WTC11 (cell line): ENCODE measurements around the gene CTLA4. TPM values are rescaled to one million over a fixed set of nuclear protein-coding genes. Genes with fewer than 3 reads are reported as not detected.

Source experiments
- ATAC-seq: fragments of 200-7000 bp; cut with Tn5 transposase; 2 replicates; pipeline ENCODE4 v1.10.0; 2021; ENCODE audit warnings: mild to moderate bottlenecking, moderate library complexity
- CTCF ChIA-PET: fragments of 300-600 bp; sonication (Branson Sonifier 250); formaldehyde crosslinking; loops from one replicate; lab custom pipeline; 2021; ENCODE audit warnings: antibody characterized with exemption; lab: Charles Lee
- POLR2A ChIA-PET: fragments of 350-600 bp; sonication (Branson Sonifier 250); formaldehyde crosslinking; loops from one replicate; lab custom pipeline; 2021; ENCODE audit warnings: antibody characterized with exemption; lab: Charles Lee
- DNase-seq: peaks from one replicate; pipeline ENCODE4 v3.0.0; 2021; ENCODE audit warnings: low spot score
- H3K27ac Mint-ChIP-seq: 2 replicates; pipeline ENCODE4 v1.8.0; 2021; ENCODE audit warnings: mixed read lengths
- H3K27me3 Mint-ChIP-seq: 2 replicates; pipeline ENCODE4 v1.8.0; 2021; ENCODE audit warnings: low read depth, mild to moderate bottlenecking, moderate library complexity, mixed read lengths
- H3K36me3 Mint-ChIP-seq: 2 replicates; pipeline ENCODE4 v1.8.0; 2021; ENCODE audit warnings: mixed read lengths
- H3K4me1 Mint-ChIP-seq: 2 replicates; pipeline ENCODE4 v1.8.0; 2022; ENCODE audit warnings: mixed read lengths
- H3K4me3 Mint-ChIP-seq: 2 replicates; pipeline ENCODE4 v1.8.0; 2021; ENCODE audit warnings: mild to moderate bottlenecking, moderate library complexity, mixed read lengths
- H3K9me3 Mint-ChIP-seq: 2 replicates; pipeline ENCODE4 v1.8.0; 2021; ENCODE audit warnings: mixed read lengths
- CTCF ChIP-seq: fragments of 200-600 bp; IDR thresholded peaks from 2 replicates; pipeline ENCODE4 v1.8.0; 2022; ENCODE audit warnings: antibody characterized with exemption
- ELF4 ChIP-seq: sonication (generic); formaldehyde crosslinking; IDR thresholded peaks from 2 replicates; pipeline ENCODE4 v1.8.1; 2022; ENCODE audit warnings: low read depth, mild to moderate bottlenecking, moderate library complexity, missing genetic modification reagents
- FOXP1 ChIP-seq: sonication (generic); formaldehyde crosslinking; IDR thresholded peaks from 2 replicates; pipeline ENCODE4 v1.8.0; 2022; ENCODE audit warnings: missing genetic modification reagents, mild to moderate bottlenecking, moderate library complexity, borderline replicate concordance
- GTF2I ChIP-seq: fragments of 250-450 bp; sonication (Bioruptor Pico); conservative IDR thresholded peaks from 2 replicates; pipeline ENCODE4 v1.4.0; 2021; ENCODE audit warnings: mild to moderate bottlenecking
- JAZF1 ChIP-seq: fragments of 250-450 bp; sonication (Bioruptor Pico); IDR thresholded peaks from 2 replicates; pipeline ENCODE4 v1.9.0; 2021; ENCODE audit warnings: moderate library complexity, mild to moderate bottlenecking, inconsistent platforms
- NR2C2 ChIP-seq: sonication (generic); formaldehyde crosslinking; IDR thresholded peaks from 2 replicates; pipeline ENCODE4 v1.8.0; 2022; ENCODE audit warnings: mild to moderate bottlenecking, missing genetic modification reagents
- OVOL2 ChIP-seq: fragments of 250-450 bp; sonication (Bioruptor Pico); IDR thresholded peaks from 2 replicates; pipeline ENCODE4 v1.9.0; 2021; ENCODE audit warnings: mild to moderate bottlenecking, borderline replicate concordance
- SOX15 ChIP-seq: fragments of 250-450 bp; sonication (Bioruptor Pico); IDR thresholded peaks from 2 replicates; pipeline ENCODE4 v1.9.0; 2021; ENCODE audit warnings: mild to moderate bottlenecking
- USF1 ChIP-seq: sonication (generic); formaldehyde crosslinking; IDR thresholded peaks from 2 replicates; pipeline ENCODE4 v1.8.0; 2022; ENCODE audit warnings: mild to moderate bottlenecking, missing genetic modification reagents
- ZNF416 ChIP-seq: fragments of 250-450 bp; sonication (Bioruptor Pico); IDR thresholded peaks from 2 replicates; pipeline ENCODE4 v1.9.0; 2021; ENCODE audit warnings: mild to moderate bottlenecking, inconsistent platforms
- ZNF512 ChIP-seq: sonication (generic); formaldehyde crosslinking; IDR thresholded peaks from 2 replicates; pipeline ENCODE4 v1.8.1; 2022; ENCODE audit warnings: missing genetic modification reagents, borderline replicate concordance
- total RNA-seq: library from RNA; stranded (reverse); gene quantifications from 3 replicates; pipeline ENCODE4 v1.2.3, GENCODE V29; 2021
- TF ChIP-seq, protein P1 (sequence below): fragments of 250-450 bp; sonication (Bioruptor Pico); IDR thresholded peaks from 2 replicates; pipeline ENCODE4 v1.8.0; 2021; ENCODE audit warnings: mild to moderate bottlenecking
- TF ChIP-seq, protein P2 (sequence below): sonication (generic); formaldehyde crosslinking; conservative IDR thresholded peaks from 2 replicates; pipeline ENCODE4 v1.8.1; 2023; ENCODE audit warnings: mild to moderate bottlenecking, low read depth, missing genetic modification reagents, moderate library complexity
- TF ChIP-seq, protein P3 (sequence below): sonication (generic); formaldehyde crosslinking; IDR thresholded peaks from 2 replicates; pipeline ENCODE4 v1.8.0; 2022; ENCODE audit warnings: mild to moderate bottlenecking, missing genetic modification reagents
- TF ChIP-seq, protein P4 (sequence below): sonication (generic); formaldehyde crosslinking; IDR thresholded peaks from 2 replicates; pipeline ENCODE4 v1.8.1; 2023; ENCODE audit warnings: mild to moderate bottlenecking, missing genetic modification reagents, borderline replicate concordance
- TF ChIP-seq, protein P5 (sequence below): sonication (generic); formaldehyde crosslinking; IDR thresholded peaks from 2 replicates; pipeline ENCODE4 v1.8.1; 2022; ENCODE audit warnings: low read depth, missing genetic modification reagents, borderline replicate concordance

CTLA4 gene
- total RNA-seq, 1 experiment from 2014 or later, result 0.31 TPM

DNA sequence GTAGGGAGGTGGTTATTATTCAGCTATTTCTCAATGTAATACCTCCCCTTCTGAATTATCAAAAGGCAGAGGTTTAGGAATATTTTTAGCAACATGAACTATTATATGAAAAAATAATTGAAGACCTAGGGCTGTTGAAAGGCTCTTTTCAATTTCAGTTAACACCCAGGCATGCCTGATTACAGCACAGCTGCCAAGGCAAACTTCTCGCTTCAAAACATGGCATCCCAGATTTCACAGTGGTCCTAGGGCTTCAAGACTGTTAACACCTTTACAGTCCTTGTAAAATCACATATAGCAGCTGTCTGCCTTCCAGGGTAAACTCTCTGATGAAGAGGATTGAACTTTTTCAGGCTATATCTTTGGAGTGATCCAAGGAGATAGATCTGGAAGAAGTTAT, 23.2 kb downstream of the CTLA4 start:
- ChIA-PET POLR2A (no interaction called here), CTCF (no interaction called here)
- TF ChIP-seq NR2C2 (CRISPR knock-in tag) (no peak), ELF4 (no peak), SOX15 (no peak), USF1 (CRISPR knock-in tag) (no peak), ZNF512 (CRISPR knock-in tag) (no peak)
- TF ChIP-seq, protein P1, sequence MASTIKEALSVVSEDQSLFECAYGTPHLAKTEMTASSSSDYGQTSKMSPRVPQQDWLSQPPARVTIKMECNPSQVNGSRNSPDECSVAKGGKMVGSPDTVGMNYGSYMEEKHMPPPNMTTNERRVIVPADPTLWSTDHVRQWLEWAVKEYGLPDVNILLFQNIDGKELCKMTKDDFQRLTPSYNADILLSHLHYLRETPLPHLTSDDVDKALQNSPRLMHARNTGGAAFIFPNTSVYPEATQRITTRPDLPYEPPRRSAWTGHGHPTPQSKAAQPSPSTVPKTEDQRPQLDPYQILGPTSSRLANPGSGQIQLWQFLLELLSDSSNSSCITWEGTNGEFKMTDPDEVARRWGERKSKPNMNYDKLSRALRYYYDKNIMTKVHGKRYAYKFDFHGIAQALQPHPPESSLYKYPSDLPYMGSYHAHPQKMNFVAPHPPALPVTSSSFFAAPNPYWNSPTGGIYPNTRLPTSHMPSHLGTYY (CRISPR knock-in tag), result no peak
- ATAC-seq (no peak), DNase-seq (no peak)
- H3K36me3 Mint-ChIP-seq, result no peaks in the 10 kb centered on the region
- no peaks in the 10 kb centered on the region for H3K27me3 Mint-ChIP-seq
- H3K4me1 Mint-ChIP-seq, result peaks cover 7% of the 10 kb centered on the region
- H3K27ac Mint-ChIP-seq, result no peak overlapping the region
- no peak overlapping the region for H3K4me3 Mint-ChIP-seq
- H3K9me3 Mint-ChIP-seq, result peaks cover 15% of the 10 kb centered on the region

- no peak for TF ChIP-seq ZNF416
- TF ChIP-seq, protein P2, sequence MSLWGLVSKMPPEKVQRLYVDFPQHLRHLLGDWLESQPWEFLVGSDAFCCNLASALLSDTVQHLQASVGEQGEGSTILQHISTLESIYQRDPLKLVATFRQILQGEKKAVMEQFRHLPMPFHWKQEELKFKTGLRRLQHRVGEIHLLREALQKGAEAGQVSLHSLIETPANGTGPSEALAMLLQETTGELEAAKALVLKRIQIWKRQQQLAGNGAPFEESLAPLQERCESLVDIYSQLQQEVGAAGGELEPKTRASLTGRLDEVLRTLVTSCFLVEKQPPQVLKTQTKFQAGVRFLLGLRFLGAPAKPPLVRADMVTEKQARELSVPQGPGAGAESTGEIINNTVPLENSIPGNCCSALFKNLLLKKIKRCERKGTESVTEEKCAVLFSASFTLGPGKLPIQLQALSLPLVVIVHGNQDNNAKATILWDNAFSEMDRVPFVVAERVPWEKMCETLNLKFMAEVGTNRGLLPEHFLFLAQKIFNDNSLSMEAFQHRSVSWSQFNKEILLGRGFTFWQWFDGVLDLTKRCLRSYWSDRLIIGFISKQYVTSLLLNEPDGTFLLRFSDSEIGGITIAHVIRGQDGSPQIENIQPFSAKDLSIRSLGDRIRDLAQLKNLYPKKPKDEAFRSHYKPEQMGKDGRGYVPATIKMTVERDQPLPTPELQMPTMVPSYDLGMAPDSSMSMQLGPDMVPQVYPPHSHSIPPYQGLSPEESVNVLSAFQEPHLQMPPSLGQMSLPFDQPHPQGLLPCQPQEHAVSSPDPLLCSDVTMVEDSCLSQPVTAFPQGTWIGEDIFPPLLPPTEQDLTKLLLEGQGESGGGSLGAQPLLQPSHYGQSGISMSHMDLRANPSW (CRISPR knock-in tag), result no peak
- TF ChIP-seq FOXP1, result no peak
- TF ChIP-seq JAZF1 (CRISPR knock-in tag), result no peak
- TF ChIP-seq CTCF, result no peak
- H3K4me3 Mint-ChIP-seq, result no peak overlapping the region
Measured at GRCh38 chr2:203891474-203891873, 23.9 kb downstream of the CTLA4 start.

GRCh38 chr2:203892207-203892606, 24.6 kb downstream of the CTLA4 start:
- H3K27me3 Mint-ChIP-seq, result no peaks in the 10 kb centered on the region; the same call in 1 of the 2 replicates
- ATAC-seq (no peak), DNase-seq (no peak)
- H3K4me3 Mint-ChIP-seq, result no peak overlapping the region
- CTCF ChIA-PET, result no interaction called here
- H3K9me3 Mint-ChIP-seq, result peaks cover 15% of the 10 kb centered on the region
- no peaks in the 10 kb centered on the region for H3K36me3 Mint-ChIP-seq
- POLR2A ChIA-PET, result no interaction called here
- peaks cover 7% of the 10 kb centered on the region for H3K4me1 Mint-ChIP-seq
- no peak overlapping the region for H3K27ac Mint-ChIP-seq
- TF ChIP-seq, protein P3, sequence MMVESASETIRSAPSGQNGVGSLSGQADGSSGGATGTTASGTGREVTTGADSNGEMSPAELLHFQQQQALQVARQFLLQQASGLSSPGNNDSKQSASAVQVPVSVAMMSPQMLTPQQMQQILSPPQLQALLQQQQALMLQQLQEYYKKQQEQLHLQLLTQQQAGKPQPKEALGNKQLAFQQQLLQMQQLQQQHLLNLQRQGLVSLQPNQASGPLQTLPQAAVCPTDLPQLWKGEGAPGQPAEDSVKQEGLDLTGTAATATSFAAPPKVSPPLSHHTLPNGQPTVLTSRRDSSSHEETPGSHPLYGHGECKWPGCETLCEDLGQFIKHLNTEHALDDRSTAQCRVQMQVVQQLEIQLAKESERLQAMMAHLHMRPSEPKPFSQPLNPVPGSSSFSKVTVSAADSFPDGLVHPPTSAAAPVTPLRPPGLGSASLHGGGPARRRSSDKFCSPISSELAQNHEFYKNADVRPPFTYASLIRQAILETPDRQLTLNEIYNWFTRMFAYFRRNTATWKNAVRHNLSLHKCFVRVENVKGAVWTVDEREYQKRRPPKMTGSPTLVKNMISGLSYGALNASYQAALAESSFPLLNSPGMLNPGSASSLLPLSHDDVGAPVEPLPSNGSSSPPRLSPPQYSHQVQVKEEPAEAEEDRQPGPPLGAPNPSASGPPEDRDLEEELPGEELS (CRISPR knock-in tag), result no peak
- TF ChIP-seq GTF2I (CRISPR knock-in tag), result no peak
- TF ChIP-seq, protein P4, sequence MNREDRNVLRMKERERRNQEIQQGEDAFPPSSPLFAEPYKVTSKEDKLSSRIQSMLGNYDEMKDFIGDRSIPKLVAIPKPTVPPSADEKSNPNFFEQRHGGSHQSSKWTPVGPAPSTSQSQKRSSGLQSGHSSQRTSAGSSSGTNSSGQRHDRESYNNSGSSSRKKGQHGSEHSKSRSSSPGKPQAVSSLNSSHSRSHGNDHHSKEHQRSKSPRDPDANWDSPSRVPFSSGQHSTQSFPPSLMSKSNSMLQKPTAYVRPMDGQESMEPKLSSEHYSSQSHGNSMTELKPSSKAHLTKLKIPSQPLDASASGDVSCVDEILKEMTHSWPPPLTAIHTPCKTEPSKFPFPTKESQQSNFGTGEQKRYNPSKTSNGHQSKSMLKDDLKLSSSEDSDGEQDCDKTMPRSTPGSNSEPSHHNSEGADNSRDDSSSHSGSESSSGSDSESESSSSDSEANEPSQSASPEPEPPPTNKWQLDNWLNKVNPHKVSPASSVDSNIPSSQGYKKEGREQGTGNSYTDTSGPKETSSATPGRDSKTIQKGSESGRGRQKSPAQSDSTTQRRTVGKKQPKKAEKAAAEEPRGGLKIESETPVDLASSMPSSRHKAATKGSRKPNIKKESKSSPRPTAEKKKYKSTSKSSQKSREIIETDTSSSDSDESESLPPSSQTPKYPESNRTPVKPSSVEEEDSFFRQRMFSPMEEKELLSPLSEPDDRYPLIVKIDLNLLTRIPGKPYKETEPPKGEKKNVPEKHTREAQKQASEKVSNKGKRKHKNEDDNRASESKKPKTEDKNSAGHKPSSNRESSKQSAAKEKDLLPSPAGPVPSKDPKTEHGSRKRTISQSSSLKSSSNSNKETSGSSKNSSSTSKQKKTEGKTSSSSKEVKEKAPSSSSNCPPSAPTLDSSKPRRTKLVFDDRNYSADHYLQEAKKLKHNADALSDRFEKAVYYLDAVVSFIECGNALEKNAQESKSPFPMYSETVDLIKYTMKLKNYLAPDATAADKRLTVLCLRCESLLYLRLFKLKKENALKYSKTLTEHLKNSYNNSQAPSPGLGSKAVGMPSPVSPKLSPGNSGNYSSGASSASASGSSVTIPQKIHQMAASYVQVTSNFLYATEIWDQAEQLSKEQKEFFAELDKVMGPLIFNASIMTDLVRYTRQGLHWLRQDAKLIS, result no peak
- TF ChIP-seq, protein P5, sequence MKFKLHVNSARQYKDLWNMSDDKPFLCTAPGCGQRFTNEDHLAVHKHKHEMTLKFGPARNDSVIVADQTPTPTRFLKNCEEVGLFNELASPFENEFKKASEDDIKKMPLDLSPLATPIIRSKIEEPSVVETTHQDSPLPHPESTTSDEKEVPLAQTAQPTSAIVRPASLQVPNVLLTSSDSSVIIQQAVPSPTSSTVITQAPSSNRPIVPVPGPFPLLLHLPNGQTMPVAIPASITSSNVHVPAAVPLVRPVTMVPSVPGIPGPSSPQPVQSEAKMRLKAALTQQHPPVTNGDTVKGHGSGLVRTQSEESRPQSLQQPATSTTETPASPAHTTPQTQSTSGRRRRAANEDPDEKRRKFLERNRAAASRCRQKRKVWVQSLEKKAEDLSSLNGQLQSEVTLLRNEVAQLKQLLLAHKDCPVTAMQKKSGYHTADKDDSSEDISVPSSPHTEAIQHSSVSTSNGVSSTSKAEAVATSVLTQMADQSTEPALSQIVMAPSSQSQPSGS (CRISPR knock-in tag), result no peak
- no peak for TF ChIP-seq OVOL2 (CRISPR knock-in tag)

More at GRCh38 chr2:203891474-203891873, 23.9 kb downstream of the CTLA4 start:
- Mint-ChIP-seq H3K36me3 (no peaks in the 10 kb centered on the region), H3K27me3 (no peaks in the 10 kb centered on the region; the same call in 1 of the 2 replicates), H3K27ac (no peak overlapping the region), H3K4me1 (peaks cover 7% of the 10 kb centered on the region), H3K9me3 (peaks cover 15% of the 10 kb centered on the region)
- ATAC-seq (no peak), DNase-seq (no peak)
- POLR2A ChIA-PET, result no interaction called here
- CTCF ChIA-PET, result no interaction called here
